Calu3 (cell line): Measurements from ENCODE around the gene EPAS1. TPM values are rescaled to one million over a fixed set of nuclear protein-coding genes. Genes with fewer than 3 reads are reported as not detected.

Experiments used
- BruUV-seq: library from RNA; stranded (reverse); fragments of 400-500 nt; replicated peaks from 2 replicates; lab custom pipeline; 2021; lab: Mats Ljungman, UMichigan
- CTCF ChIA-PET: fragments of 300-600 bp; sonication (Branson Sonifier 250); formaldehyde crosslinking; loops from one replicate; lab custom pipeline; 2022; ENCODE audit warnings: antibody characterized with exemption; lab: Charles Lee
- DNase-seq: peaks from one replicate; pipeline ENCODE4 v3.0.0; 2022
- H3K27ac Mint-ChIP-seq: one replicate; pipeline ENCODE4 v1.8.0; 2022; ENCODE audit warnings: mixed read lengths; ENCODE audit not compliant: unreplicated experiment
- H3K27me3 Mint-ChIP-seq: one replicate; pipeline ENCODE4 v1.8.0; 2022; ENCODE audit warnings: mixed read lengths; ENCODE audit not compliant: unreplicated experiment
- H3K36me3 Mint-ChIP-seq: one replicate; pipeline ENCODE4 v1.8.0; 2022; ENCODE audit warnings: mild to moderate bottlenecking, moderate library complexity, mixed read lengths; ENCODE audit not compliant: insufficient read depth, unreplicated experiment
- H3K4me1 Mint-ChIP-seq: one replicate; pipeline ENCODE4 v1.8.0; 2022; ENCODE audit warnings: mild to moderate bottlenecking, low read depth, mixed read lengths; ENCODE audit not compliant: unreplicated experiment
- H3K4me3 Mint-ChIP-seq: one replicate; pipeline ENCODE4 v1.8.0; 2022; ENCODE audit warnings: mild to moderate bottlenecking, low read depth, moderate library complexity, mixed read lengths; ENCODE audit not compliant: unreplicated experiment
- H3K9me3 Mint-ChIP-seq: one replicate; pipeline ENCODE4 v1.8.0; 2022; ENCODE audit warnings: low read depth, mixed read lengths; ENCODE audit not compliant: unreplicated experiment
- CTCF ChIP-seq: fragments of 200-600 bp; IDR thresholded peaks from one replicate; pipeline ENCODE4 v1.8.0; 2022; ENCODE audit warnings: antibody characterized with exemption; ENCODE audit not compliant: unreplicated experiment
- intact Hi-C: fragments of 100-400 bp; cut with micrococcal nuclease; formaldehyde crosslinking; loops from one replicate; pipeline ENCODE4 v1.10.0; 2022; ENCODE audit not compliant: unreplicated experiment
- total RNA-seq: library from RNA; stranded (reverse); gene quantifications from 2 replicates; pipeline ENCODE4 v1.2.3, GENCODE V29; 2022

EPAS1 gene
- total RNA-seq, 1 experiment from 2014 or later, result 18.5 TPM

GRCh38 chr2:46373238-46373637 is 76.0 kb downstream of the EPAS1 start:
- H3K27me3 Mint-ChIP-seq, result no peaks in the 10 kb centered on the region
- no peak for DNase-seq
- no peak overlapping the region for H3K4me3 Mint-ChIP-seq
- CTCF ChIA-PET, result interaction anchor here (0.7 kb wide), 1 partner anchor 285 kb away, joined by 3 read pairs; no protein-coding TSS in a partner anchor
- no peaks in the 10 kb centered on the region for H3K36me3 Mint-ChIP-seq
- no peaks in the 10 kb centered on the region for H3K9me3 Mint-ChIP-seq
- no TSS peak for BruUV-seq
- TF ChIP-seq CTCF, result no peak
- intact Hi-C loops, result no loop called here
- H3K27ac Mint-ChIP-seq, result no peak overlapping the region
- H3K4me1 Mint-ChIP-seq, result no peaks in the 10 kb centered on the region

GRCh38 chr2:46375566-46376125 is 78.4 kb downstream of the EPAS1 start:
- Mint-ChIP-seq H3K27me3 (no peaks in the 10 kb centered on the region), H3K9me3 (no peaks in the 10 kb centered on the region), H3K36me3 (no peaks in the 10 kb centered on the region), H3K4me1 (no peaks in the 10 kb centered on the region), H3K4me3 (no peak overlapping the region), H3K27ac (no peak overlapping the region)
- BruUV-seq, result no TSS peak
- DNase-seq, result no peak
- TF ChIP-seq CTCF, result no peak
- intact Hi-C loops, result no loop called here
- CTCF ChIA-PET, result no interaction called here

GRCh38 chr2:46376586-46376985 is 79.4 kb downstream of the EPAS1 start:
- Mint-ChIP-seq H3K9me3 (no peaks in the 10 kb centered on the region), H3K27me3 (no peaks in the 10 kb centered on the region), H3K4me3 (no peak overlapping the region), H3K4me1 (no peaks in the 10 kb centered on the region), H3K36me3 (no peaks in the 10 kb centered on the region), H3K27ac (no peak overlapping the region)
- no peak for TF ChIP-seq CTCF
- no peak for DNase-seq
- CTCF ChIA-PET, result no interaction called here
- intact Hi-C loops, result no loop called here
- BruUV-seq, result no TSS peak

GRCh38 chr2:46377101-46377581 is 79.9 kb downstream of the EPAS1 start:
- Mint-ChIP-seq H3K27me3 (no peaks in the 10 kb centered on the region), H3K27ac (no peak overlapping the region), H3K9me3 (no peaks in the 10 kb centered on the region), H3K4me3 (no peak overlapping the region), H3K36me3 (no peaks in the 10 kb centered on the region), H3K4me1 (no peaks in the 10 kb centered on the region)
- no TSS peak for BruUV-seq
- CTCF ChIA-PET, result no interaction called here
- DNase-seq, result no peak
- intact Hi-C loops, result no loop called here
- TF ChIP-seq CTCF, result no peak
